AG08395 (cell line): ENCODE results near the gene RNF111.
"Not testable (repeated sequence)": the region's sequence is repeated elsewhere in the genome, so short reads cannot be mapped to it uniquely, and the experiment has no call there.

Source experiments
- DNase-seq: peaks from one replicate; pipeline ENCODE4 v3.0.0; 2012; ENCODE audit warnings: mixed read lengths, low spot score

Gene RNF111

GRCh38 chr15:59000251-59000650 lies 12.8 kb downstream of the RNF111 start:
- not testable (repeated sequence) for DNase-seq

GRCh38 chr15:59001946-59002345 lies 14.5 kb downstream of the RNF111 start:
- DNase-seq: no peak

GRCh38 chr15:59002418-59002859 lies 15.0 kb downstream of the RNF111 start:
- DNase-seq: no peak

GRCh38 chr15:59005579-59005978 lies 18.1 kb downstream of the RNF111 start:
- no peak for DNase-seq

- DNase-seq: no peak
Observed at GRCh38 chr15:59008086-59008485, 20.6 kb downstream of the RNF111 start.

GRCh38 chr15:59011262-59011952 lies 23.9 kb downstream of the RNF111 start:
- no peak for DNase-seq

GRCh38 chr15:59013246-59013873 lies 25.9 kb downstream of the RNF111 start:
- no peak for DNase-seq

- no peak for DNase-seq
Observed at GRCh38 chr15:59014068-59014467, 26.6 kb downstream of the RNF111 start.

GRCh38 chr15:59017449-59017848 lies 30.0 kb downstream of the RNF111 start:
- no peak for DNase-seq

GRCh38 chr15:59018833-59019232 lies 31.4 kb downstream of the RNF111 start:
- DNase-seq: no peak

GRCh38 chr15:59020322-59020721 lies 32.9 kb downstream of the RNF111 start:
- no peak for DNase-seq

GRCh38 chr15:59022188-59022587 lies 34.7 kb downstream of the RNF111 start:
- no peak for DNase-seq

- no peak for DNase-seq
Observed at GRCh38 chr15:59026207-59026606, 38.7 kb downstream of the RNF111 start.

- no peak for DNase-seq
Observed at GRCh38 chr15:59028387-59028955, 41.0 kb downstream of the RNF111 start.

GRCh38 chr15:59029554-59029953 lies 42.1 kb downstream of the RNF111 start:
- no peak for DNase-seq

GRCh38 chr15:59035201-59035600 lies 47.7 kb downstream of the RNF111 start:
- no peak for DNase-seq

- DNase-seq: no peak
Observed at GRCh38 chr15:59039225-59039624, 51.8 kb downstream of the RNF111 start.

GRCh38 chr15:59042041-59042440 lies 54.6 kb downstream of the RNF111 start:
- DNase-seq: no peak

GRCh38 chr15:59048897-59049296 lies 61.4 kb downstream of the RNF111 start:
- DNase-seq: no peak

GRCh38 chr15:59051873-59052861 lies 64.7 kb downstream of the RNF111 start:
- DNase-seq: no peak

GRCh38 chr15:59052915-59053407 lies 65.5 kb downstream of the RNF111 start:
- no peak for DNase-seq

- DNase-seq: no peak
Observed at GRCh38 chr15:59053482-59053881, 66.0 kb downstream of the RNF111 start.
